ENCODE data around the gene SHC1. TPM values are rescaled to one million over a fixed set of nuclear protein-coding genes. Genes with fewer than 3 reads are reported as not detected.
A peak's percentile ranks its signal among the peaks of the same experiment; 100 is the strongest.

SHC1 gene
- total RNA-seq, 6 experiments from 2014 or later, result 44.6 to 108 (median 75.3) TPM

GRCh38 chr1:155009221-155009711 is 38.7 kb upstream of the SHC1 start:
- TF ChIP-seq POLR2A (IDR thresholded peaks at IDR 0.05), result no peak
- no peak for TF ChIP-seq CTCF (IDR thresholded peaks at IDR 0.05)
- no peak overlapping the region for H3K4me3 ChIP-seq
- no CpG with 5 or more reads among the region's 12 CpGs for WGBS (ENCODE audit: insufficient coverage, low coverage, low lambda C conversion rate, missing lambda C conversion rate)

GRCh38 chr1:155008015-155008941 is 37.7 kb upstream of the SHC1 start:
- intact Hi-C loops (cut with DNase I), result no loop called here
- peaks cover 0 to 3% (median 0%) of the 10 kb centered on the region in 4 donors for H3K36me3 ChIP-seq
- TF ChIP-seq POLR2A (IDR thresholded peaks at IDR 0.05) (no peak), CTCF (IDR thresholded peaks at IDR 0.05) (no peak)
- peak overlapping the region in 1 of 3 donors; percentile 7 for H3K4me3 ChIP-seq
- H3K9me3 ChIP-seq, result no peaks in the 10 kb centered on the region
- no peaks in the 10 kb centered on the region for H3K27me3 ChIP-seq
- ATAC-seq (no peak), DNase-seq (peak in 1 of 3 donors; percentile 48)
- 45% methylated on average over 5 of the region's 16 CpGs for WGBS (ENCODE audit: insufficient coverage, low coverage, low lambda C conversion rate, missing lambda C conversion rate)
- peaks cover 0 to 88% (median 33%) of the 10 kb centered on the region in 4 donors for H3K4me1 ChIP-seq
- peak overlapping the region; percentile 16 to 95 (median 16) for H3K27ac ChIP-seq

More at GRCh38 chr1:155009221-155009711, 38.7 kb upstream of the SHC1 start:
- peaks cover 0 to 6% (median 4%) of the 10 kb centered on the region in 4 donors for H3K36me3 ChIP-seq
- no peaks in the 10 kb centered on the region for H3K27me3 ChIP-seq
- no peaks in the 10 kb centered on the region for H3K9me3 ChIP-seq
- ATAC-seq, result no peak
- intact Hi-C loops (cut with DNase I), result no loop called here
- DNase-seq, result peak in 1 of 3 donors; percentile 24
- peak overlapping the region; percentile 16 to 95 (median 16) for H3K27ac ChIP-seq
- peaks cover 0 to 87% (median 33%) of the 10 kb centered on the region in 4 donors for H3K4me1 ChIP-seq

- ATAC-seq, result peak in 3 of 4 donors; percentile 7 to 19 (median 12)
- 0% methylated on average over 2 of the region's 6 CpGs for WGBS (ENCODE audit: insufficient coverage, low coverage, low lambda C conversion rate, missing lambda C conversion rate)
- Histone ChIP-seq H3K27ac (peak overlapping the region; percentile 16 to 95 (median 16)), H3K27me3 (no peaks in the 10 kb centered on the region), H3K9me3 (no peaks in the 10 kb centered on the region), H3K4me3 (peak overlapping the region in 2 of 3 donors; percentile 10 to 26), H3K36me3 (peaks cover 0 to 3% (median 0%) of the 10 kb centered on the region in 4 donors), H3K4me1 (peaks cover 0 to 78% (median 28%) of the 10 kb centered on the region in 4 donors)
- DNase-seq, result peak in 2 of 3 donors; percentile 76 to 87
- TF ChIP-seq CTCF (IDR thresholded peaks at IDR 0.05) (no peak), POLR2A (IDR thresholded peaks at IDR 0.05) (no peak)
- intact Hi-C loops (cut with DNase I), result no loop called here
Observed at GRCh38 chr1:155007251-155007828, 36.8 kb upstream of the SHC1 start.

GRCh38 chr1:155006601-155007101 is 36.1 kb upstream of the SHC1 start:
- Histone ChIP-seq H3K4me1 (peaks cover 0 to 71% (median 26%) of the 10 kb centered on the region in 4 donors), H3K4me3 (peak overlapping the region in 1 of 3 donors; percentile 10)
- ATAC-seq, result no peak

More at GRCh38 chr1:155006601-155007101, 36.1 kb upstream of the SHC1 start:
- Histone ChIP-seq H3K27me3 (no peaks in the 10 kb centered on the region), H3K36me3 (peaks cover 0 to 3% (median 0%) of the 10 kb centered on the region in 4 donors), H3K9me3 (no peaks in the 10 kb centered on the region), H3K27ac (peak overlapping the region in 2 of 3 donors; percentile 94 to 95)
- 13% methylated on average over 2 of the region's 2 CpGs for WGBS (ENCODE audit: insufficient coverage, low coverage, low lambda C conversion rate, missing lambda C conversion rate)
- DNase-seq, result peak in 1 of 3 donors; percentile 52
- TF ChIP-seq CTCF (IDR thresholded peaks at IDR 0.05) (no peak), POLR2A (IDR thresholded peaks at IDR 0.05) (no peak)
- intact Hi-C loops (cut with DNase I), result no loop called here

Measured in right lobe of liver (tissue), 6 donors.